Measurements from ENCODE around the gene BICDL2.

DNA sequence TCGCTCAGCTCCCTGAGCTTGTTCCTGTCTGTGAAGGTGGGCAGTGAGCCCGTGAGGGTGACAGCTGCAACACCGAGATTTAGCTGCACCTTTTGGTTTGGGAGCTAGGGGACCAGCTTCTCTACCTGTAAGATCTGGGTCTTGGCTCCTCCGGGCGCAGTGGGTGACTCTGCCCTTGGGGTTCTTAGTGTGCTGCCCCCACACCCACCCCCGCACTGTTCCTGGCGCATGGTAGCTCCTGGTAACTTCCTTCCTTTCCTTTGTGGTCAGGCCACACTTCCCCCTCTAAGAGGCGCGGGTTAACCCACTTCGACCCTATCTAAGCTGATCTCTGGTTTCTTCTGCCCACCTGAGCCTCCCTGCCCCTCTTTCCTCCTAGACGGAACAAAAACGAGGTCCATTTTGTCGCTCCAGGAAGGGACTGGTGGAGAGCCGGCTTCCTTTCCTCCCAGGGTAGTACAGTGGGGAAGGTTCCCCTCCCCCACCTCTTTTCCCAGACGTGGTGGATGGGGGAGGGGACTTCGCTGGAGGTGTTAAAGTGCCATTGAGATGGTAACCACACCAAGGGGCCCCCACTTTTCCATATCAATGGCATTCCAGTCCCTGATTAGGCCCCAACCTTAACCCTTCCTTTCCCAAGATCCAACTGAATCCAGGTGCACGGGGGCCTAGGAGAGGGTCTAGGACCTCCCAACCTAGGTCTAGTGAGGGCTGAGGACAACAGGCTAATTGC lies 28.6 kb downstream of the BICDL2 start:
- TF ChIP-seq EP300 (IDR thresholded peaks at IDR 0.05) (no peak), POLR2AphosphoS5 (IDR thresholded peaks at IDR 0.05) (no peak), POLR2A (IDR thresholded peaks at IDR 0.05) (no peak)
- TF ChIP-seq, protein P1, sequence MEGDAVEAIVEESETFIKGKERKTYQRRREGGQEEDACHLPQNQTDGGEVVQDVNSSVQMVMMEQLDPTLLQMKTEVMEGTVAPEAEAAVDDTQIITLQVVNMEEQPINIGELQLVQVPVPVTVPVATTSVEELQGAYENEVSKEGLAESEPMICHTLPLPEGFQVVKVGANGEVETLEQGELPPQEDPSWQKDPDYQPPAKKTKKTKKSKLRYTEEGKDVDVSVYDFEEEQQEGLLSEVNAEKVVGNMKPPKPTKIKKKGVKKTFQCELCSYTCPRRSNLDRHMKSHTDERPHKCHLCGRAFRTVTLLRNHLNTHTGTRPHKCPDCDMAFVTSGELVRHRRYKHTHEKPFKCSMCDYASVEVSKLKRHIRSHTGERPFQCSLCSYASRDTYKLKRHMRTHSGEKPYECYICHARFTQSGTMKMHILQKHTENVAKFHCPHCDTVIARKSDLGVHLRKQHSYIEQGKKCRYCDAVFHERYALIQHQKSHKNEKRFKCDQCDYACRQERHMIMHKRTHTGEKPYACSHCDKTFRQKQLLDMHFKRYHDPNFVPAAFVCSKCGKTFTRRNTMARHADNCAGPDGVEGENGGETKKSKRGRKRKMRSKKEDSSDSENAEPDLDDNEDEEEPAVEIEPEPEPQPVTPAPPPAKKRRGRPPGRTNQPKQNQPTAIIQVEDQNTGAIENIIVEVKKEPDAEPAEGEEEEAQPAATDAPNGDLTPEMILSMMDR (IDR thresholded peaks at IDR 0.05): no peak

Data from gastroesophageal sphincter (tissue), 3 donors.